Activated CD4-positive, CD25-positive, alpha-beta regulatory T cell treated with anti-CD3 and anti-CD28 coated beads, Interleukin-2, amount 50 U/mL, for 24 hours (primary cell): ENCODE data around the gene PIP4K2A.
"Not testable (repeated sequence)": the region's sequence is repeated elsewhere in the genome, so short reads cannot be mapped to it uniquely, and the experiment has no call there.

Source experiments
- ATAC-seq, 2 donors: fragments of 150-1000 bp; cut with Tn5 transposase; one replicate each; pipeline ENCODE4 v1.10.0; 2021; ENCODE audit warnings: mild to moderate bottlenecking in 1 of 2, moderate library complexity in 1 of 2

The PIP4K2A gene

DNA sequence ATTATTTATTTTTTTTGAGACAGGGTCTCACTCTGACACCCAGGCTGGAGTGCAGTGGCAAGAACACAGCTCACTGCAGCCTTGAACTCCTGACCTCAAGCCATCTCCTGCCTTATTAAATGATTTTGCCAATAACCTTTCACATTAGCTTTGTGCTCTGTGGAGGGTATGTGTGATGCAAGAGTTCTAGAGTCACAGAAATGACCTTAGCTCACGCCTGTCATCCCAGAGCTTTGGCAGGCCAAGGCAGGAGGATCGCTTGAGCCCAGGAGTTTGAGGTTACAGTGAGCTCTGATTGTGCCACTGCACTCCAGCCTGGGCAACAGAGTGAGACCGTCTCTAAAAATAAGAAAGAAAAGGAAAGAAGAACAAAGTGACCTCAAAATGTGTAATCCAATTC lies 4.3 kb upstream of the PIP4K2A start:
- ATAC-seq: not testable (repeated sequence)

DNA sequence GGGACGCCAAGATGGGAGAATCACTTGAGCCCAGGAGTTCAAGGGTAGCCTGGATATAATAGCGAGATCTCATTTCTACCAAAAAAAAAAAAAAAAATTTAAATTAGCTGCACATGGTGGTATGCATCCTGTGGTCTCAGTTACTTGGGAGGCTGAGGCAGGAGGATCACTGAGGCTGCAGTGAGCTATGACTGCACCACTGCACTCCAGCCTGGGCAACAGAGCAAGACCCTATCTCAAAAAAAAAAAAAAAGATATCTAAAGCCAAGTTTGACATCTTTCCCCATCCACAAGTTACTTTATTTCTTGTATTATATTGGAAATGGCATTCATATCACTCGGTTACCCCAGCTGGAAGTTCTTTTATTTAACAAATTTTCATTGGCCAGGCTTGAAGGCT lies 3.4 kb upstream of the PIP4K2A start:
- no peak for ATAC-seq

GRCh38 chr10:22716943-22717342 lies 2.6 kb upstream of the PIP4K2A start:
- ATAC-seq: no peak

- no peak for ATAC-seq
Measured at GRCh38 chr10:22715290-22715625, 880 bp upstream of the PIP4K2A start.

GRCh38 chr10:22713853-22714478 lies 412 bp downstream of the PIP4K2A start:
- peak; percentile 28 for ATAC-seq

GRCh38 chr10:22712956-22713852 lies 1.2 kb downstream of the PIP4K2A start:
- ATAC-seq: peak; percentile 21 to 25

- no peak for ATAC-seq
Measured at GRCh38 chr10:22712211-22712955, 2.0 kb downstream of the PIP4K2A start.

- ATAC-seq: no peak
Measured at GRCh38 chr10:22711373-22711772, 3.0 kb downstream of the PIP4K2A start.

GRCh38 chr10:22710139-22710745 lies 4.1 kb downstream of the PIP4K2A start:
- ATAC-seq: no peak

DNA sequence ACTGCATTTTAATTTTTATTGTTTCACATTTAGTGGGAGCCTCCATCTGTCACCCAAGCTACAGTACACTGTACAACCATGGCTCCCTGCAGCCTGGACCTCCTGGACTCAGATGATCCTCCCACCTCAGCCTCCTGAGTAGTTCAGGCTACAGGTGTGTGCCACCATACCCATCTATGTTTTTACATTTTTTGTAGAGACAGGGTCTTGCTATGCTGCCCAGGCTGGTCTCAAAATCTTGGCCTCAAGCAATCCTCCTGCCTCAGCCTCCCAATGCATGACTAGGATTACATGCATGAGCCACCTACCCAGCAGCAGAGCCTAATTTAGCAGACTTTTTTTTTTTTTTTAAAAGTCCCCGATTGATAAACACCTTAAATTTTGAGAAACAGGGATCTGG lies 5.6 kb downstream of the PIP4K2A start:
- ATAC-seq: no peak

DNA sequence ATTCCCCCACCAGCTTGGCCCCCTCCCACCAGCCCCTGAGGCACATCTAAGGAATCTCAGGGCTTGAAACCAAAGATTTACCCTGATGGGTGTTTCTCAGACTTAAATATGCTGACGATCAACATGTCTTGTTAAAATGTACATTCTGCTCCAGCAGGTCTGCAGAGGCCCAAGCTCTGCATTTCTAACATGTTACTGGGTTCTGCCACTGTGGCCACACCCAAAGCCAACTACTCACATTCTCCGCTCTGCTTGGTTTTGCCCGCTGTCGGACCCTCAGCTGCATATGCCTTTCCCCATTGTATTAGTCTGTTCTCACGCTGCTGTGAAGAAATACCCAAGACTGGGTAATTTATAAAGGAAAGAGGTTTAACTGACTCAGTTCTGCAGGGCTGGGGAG lies 8.9 kb downstream of the PIP4K2A start:
- no peak for ATAC-seq

- ATAC-seq: no peak
Measured at GRCh38 chr10:22704942-22705341, 9.4 kb downstream of the PIP4K2A start.

GRCh38 chr10:22704471-22704911 lies 9.9 kb downstream of the PIP4K2A start:
- no peak for ATAC-seq

- no peak for ATAC-seq
Measured at GRCh38 chr10:22702348-22702747, 12.0 kb downstream of the PIP4K2A start.

DNA sequence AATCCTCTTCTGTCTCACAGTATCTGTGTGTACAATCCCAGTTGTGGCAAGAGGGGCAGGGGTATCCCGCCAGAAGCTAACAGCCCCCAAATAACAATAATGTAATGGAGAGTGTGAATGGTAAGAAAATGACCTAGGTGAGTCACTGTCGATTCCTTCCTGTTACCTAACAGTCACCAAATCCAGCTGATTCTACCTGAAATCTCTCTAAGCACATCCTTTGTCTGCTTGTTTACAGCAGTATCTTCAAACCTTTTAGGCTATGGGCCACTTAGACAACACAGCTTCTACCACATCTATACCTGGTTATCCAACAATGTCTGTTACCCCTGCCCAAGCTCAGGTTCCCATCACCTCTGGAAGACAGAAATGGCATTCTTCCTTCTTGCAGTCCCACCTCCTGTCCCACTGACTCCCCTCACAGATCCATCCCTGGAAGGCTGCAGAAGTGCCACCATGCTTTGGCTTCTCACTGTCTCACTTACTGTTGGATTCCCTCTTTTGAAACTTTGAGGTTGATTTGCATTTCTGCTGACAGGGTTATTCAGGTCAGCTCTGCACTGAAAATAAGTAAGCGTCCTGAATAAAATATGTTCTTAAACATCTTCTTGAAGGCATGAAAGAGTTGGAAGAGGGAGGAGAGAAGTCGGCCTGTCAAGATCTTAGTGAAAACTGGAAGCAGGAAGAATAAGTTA lies 13.1 kb downstream of the PIP4K2A start:
- peak; percentile 38 to 62 for ATAC-seq

DNA sequence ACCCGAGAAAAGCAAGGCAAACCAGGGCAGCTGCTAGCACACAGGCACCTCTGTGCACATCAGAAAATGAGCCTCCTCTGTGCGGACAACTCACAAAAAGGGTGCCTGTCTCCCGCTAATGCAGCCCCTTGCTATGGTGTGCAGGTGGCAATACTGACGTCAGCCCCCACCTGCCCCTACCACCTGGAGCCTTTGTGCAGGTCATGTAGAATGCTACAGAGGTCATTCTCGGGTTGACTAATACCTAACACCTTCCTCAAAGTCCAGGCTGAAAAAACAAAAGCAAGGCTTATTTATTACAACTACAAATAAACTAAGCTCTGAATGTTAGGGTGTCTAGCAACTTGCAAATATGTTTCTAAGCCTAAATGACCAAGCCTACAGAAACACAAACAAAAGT lies 13.9 kb downstream of the PIP4K2A start:
- ATAC-seq: no peak

DNA sequence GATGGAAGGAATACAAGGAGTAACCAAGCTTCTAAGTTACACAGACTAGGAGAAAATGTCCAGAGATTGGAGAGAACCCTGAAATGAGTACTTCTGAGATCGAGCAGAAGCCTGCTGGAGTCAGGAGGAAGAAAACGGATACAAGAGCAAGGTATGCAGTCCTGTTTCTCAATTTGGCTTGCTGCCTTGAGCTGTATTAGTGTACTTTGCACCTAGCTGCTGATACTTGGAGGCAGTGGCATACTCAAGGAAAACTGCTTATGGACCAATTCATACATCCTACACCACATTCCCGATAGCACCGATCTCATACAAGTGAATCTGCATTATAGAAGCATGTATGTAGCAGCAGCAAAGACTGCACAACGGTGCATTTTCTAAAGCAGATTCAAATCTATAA lies 14.4 kb downstream of the PIP4K2A start:
- no peak for ATAC-seq

DNA sequence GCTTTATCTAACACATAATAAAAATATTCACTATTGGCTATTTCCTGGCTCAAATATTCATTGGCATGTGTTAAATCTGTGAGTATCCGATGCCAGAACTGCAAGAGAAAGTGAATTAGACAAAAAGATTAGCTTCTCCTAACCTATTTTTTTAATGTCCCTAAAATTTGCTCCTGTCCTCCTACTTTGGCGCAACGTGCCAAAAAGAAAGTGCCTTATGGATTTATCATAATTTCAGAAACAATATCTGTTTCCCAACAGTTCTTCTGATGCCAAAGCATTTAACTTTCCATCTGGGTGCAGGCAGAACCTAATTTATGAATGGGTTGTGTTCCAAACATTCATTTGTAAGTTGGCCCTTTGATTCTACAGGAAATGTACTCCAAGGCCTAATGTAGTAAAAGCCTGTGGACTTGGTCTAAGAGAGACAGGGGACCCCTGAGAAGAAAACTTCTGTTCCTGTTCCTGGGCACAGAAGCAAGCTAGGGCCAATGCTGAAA lies 15.4 kb downstream of the PIP4K2A start:
- no peak for ATAC-seq

GRCh38 chr10:22697800-22698199 lies 16.6 kb downstream of the PIP4K2A start:
- ATAC-seq: no peak

- ATAC-seq: no peak
Measured at GRCh38 chr10:22697101-22697500, 17.3 kb downstream of the PIP4K2A start.

DNA sequence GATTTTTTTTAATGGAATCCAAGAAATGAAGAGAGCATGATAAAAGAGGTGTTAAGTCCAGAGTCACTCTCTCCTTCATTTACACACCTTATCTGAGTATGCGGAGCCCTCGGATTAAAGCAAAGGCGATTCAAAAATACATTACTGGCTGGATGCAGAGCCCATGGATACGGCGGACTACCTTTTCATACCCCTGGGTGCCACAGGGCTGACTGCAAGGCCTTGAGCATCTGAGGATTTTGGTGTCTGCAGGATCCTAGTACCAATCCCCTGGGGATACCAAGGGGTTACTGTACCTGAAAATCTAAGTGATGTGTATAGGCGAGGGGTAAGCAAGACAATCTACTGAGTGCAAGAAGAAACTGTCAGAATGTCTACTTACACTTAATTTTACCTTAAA lies 20.5 kb downstream of the PIP4K2A start:
- ATAC-seq: no peak

GRCh38 chr10:22693371-22693784 lies 21.0 kb downstream of the PIP4K2A start:
- ATAC-seq: peak; percentile 87 to 88
